ENCODE data around the gene ARMC9.

- TF ChIP-seq EP300 (IDR thresholded peaks at IDR 0.05) (no peak), CTCF (IDR thresholded peaks at IDR 0.05) (no peak), POLR2AphosphoS5 (IDR thresholded peaks at IDR 0.05) (no peak), POLR2A (IDR thresholded peaks at IDR 0.05) (no peak)
Observed at GRCh38 chr2:231290321-231291015, 92.0 kb downstream of the ARMC9 start.
